ENCODE data around the gene GALNT17.

The GALNT17 gene

GRCh38 chr7:71657386-71657785, 525.4 kb downstream of the GALNT17 start:
- no peak for TF ChIP-seq CTCF (conservative IDR thresholded peaks at IDR 0.05)
- no peak overlapping the region for H3K27ac ChIP-seq

- TF ChIP-seq CTCF (conservative IDR thresholded peaks at IDR 0.05): no peak
- no peak overlapping the region for H3K27ac ChIP-seq
Observed at GRCh38 chr7:71659622-71660021, 527.7 kb downstream of the GALNT17 start.

- no peak for TF ChIP-seq CTCF (conservative IDR thresholded peaks at IDR 0.05)
- no peak overlapping the region for H3K27ac ChIP-seq
Observed at GRCh38 chr7:71661671-71662224, 529.8 kb downstream of the GALNT17 start.

- no peak for TF ChIP-seq CTCF (conservative IDR thresholded peaks at IDR 0.05)
- no peak overlapping the region for H3K27ac ChIP-seq
Observed at GRCh38 chr7:71665716-71666115, 533.8 kb downstream of the GALNT17 start.

- no peak overlapping the region for H3K27ac ChIP-seq
- TF ChIP-seq CTCF (conservative IDR thresholded peaks at IDR 0.05): no peak
Observed at GRCh38 chr7:71668572-71668971, 536.6 kb downstream of the GALNT17 start.

- H3K27ac ChIP-seq: no peak overlapping the region
- no peak for TF ChIP-seq CTCF (conservative IDR thresholded peaks at IDR 0.05)
Observed at GRCh38 chr7:71679480-71679879, 547.5 kb downstream of the GALNT17 start.

GRCh38 chr7:71682181-71682580, 550.2 kb downstream of the GALNT17 start:
- no peak overlapping the region for H3K27ac ChIP-seq
- no peak for TF ChIP-seq CTCF (conservative IDR thresholded peaks at IDR 0.05)
